EH (cell line): ENCODE measurements around the gene NELFE.
A peak's percentile ranks its signal among the peaks of the same experiment; 100 is the strongest.
"Not testable (repeated sequence)": the region's sequence is repeated elsewhere in the genome, so short reads cannot be mapped to it uniquely, and the experiment has no call there.

Source experiments
- DNase-seq: peaks from one replicate; pipeline ENCODE4 v3.0.0-alpha.2; 2015; ENCODE audit warnings: low read depth

Gene NELFE

GRCh38 chr6:31949926-31950548, 8.7 kb downstream of the NELFE start:
- DNase-seq, result no peak

GRCh38 chr6:31948753-31949413, 9.9 kb downstream of the NELFE start:
- DNase-seq, result peak; percentile 24

DNA sequence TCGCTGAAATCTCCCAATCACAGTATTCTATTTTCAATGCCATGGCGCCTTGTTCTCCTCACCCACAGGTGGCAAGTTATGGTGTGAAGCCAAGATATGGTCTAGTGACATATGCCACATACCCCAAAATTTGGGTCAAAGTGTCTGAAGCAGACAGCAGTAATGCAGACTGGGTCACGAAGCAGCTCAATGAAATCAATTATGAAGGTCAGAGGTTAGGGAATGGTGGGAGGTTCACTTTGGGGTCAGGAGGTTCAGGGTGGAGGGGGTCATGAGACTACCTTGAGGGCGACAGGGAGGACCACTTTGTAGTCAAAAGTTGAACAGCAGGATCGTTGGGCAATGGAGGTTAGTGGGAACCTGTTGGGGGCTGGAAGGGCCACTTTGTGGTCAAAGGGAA, 10.5 kb downstream of the NELFE start:
- no peak for DNase-seq

- DNase-seq, result no peak
These were observed 10.9 kb downstream of the NELFE start for GRCh38 chr6:31947864-31948263.

GRCh38 chr6:31947070-31947675, 11.6 kb downstream of the NELFE start:
- DNase-seq, result no peak

DNA sequence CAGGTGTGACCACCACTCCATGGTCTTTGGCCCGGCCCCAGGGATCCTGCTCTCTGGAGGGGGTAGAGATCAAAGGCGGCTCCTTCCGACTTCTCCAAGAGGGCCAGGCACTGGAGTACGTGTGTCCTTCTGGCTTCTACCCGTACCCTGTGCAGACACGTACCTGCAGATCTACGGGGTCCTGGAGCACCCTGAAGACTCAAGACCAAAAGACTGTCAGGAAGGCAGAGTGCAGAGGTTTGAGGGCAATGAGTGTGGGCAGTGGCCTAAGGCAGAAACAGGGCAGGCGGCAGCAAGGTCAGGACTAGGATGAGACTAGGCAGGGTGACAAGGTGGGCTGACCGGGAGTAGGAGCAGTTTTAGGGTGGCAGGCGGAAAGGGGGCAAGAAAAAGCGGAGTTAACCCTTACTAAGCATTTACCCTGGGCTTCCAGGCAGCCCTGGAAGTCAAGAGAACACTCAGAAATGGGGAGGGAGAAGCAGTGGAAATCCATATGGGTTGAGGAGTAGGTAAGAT, 12.3 kb downstream of the NELFE start:
- DNase-seq, result no peak

GRCh38 chr6:31945507-31946369, 13.0 kb downstream of the NELFE start, which contains the start of gene CFB:
TSS of gene CFB (plus strand) at chr6:31946095. CDS start at chr6:31946222, 127 bp downstream.
- DNase-seq, result peak; percentile 82

DNA sequence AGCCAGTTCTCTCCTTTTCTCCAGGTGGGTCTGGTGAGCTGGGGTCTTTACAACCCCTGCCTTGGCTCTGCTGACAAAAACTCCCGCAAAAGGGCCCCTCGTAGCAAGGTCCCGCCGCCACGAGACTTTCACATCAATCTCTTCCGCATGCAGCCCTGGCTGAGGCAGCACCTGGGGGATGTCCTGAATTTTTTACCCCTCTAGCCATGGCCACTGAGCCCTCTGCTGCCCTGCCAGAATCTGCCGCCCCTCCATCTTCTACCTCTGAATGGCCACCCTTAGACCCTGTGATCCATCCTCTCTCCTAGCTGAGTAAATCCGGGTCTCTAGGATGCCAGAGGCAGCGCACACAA, 13.6 kb downstream of the NELFE start:
- DNase-seq, result no peak

DNA sequence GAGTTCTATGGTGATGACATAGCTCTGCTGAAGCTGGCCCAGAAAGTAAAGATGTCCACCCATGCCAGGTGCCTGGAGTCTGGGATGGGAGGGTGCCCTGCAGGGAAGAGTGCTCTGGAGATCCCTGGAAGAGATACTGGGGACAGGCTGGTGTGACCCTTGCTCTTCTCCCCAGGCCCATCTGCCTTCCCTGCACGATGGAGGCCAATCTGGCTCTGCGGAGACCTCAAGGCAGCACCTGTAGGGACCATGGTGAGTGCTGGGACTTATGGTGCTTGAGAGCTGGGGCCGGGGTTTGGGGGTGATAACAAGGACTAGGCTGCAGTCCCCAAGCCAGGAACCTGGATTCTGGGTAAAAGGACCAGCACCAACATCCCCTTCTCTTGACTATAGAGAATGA, 15.0 kb downstream of the NELFE start:
- DNase-seq, result no peak

DNA sequence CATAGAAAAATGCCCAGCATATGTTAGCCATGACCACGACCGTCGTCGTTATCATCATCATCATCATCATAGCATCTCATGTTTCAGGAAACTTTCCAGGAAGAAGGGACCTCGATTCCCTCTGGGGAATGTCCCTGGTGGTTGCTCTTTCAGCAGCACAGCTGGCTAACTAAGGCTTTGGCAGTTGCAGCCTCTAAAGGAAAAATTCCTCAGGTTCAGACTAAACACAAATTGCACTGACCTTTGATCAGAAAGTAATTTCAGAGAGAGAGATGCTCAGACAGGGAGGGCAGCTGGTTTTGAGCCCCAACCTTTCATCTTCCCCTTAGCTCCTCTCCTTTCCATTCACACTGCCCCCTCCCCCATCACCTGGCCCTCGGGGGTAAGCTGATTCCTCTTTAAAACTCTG, 18.5 kb downstream of the NELFE start:
- DNase-seq, result peak; percentile 78

DNA sequence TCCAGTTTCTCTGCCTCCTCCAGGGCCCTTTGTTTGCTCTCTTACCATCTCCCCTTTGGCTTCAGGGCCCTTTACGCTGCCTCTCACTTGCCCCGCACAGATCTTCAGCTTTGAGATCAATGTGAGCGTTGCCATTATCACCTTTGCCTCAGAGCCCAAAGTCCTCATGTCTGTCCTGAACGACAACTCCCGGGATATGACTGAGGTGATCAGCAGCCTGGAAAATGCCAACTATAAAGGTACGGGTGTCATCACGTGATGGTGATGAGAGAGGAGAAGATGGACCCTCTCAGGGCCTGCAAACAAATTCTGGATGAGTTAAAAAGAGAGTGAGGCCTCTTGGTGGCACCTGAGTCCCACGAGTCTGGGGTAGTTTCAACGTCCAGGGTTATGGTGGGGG, 22.9 kb downstream of the NELFE start:
- DNase-seq, result no peak

DNA sequence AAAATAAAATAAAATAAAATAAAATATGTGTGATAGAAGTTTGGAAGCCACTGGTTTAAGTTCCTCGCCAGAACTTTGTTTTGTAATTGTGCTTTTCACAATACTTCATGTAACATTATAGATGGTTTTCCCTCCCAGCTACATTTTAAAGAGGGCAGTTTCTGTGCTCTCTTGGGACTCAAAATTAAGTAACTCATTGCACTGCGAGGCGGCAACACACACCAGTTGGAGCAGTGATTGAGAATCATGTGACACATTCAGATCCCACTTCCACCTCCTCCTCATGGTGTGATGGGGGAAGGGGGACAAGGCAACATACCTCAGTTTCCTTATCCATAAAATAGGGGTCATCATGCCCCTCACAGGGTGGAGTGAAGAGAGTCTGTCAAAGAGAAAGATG, 23.8 kb downstream of the NELFE start:
- no peak for DNase-seq

GRCh38 chr6:31933537-31933936, 25.2 kb downstream of the NELFE start:
- DNase-seq, result no peak

- not testable (repeated sequence) for DNase-seq
These were observed 26.6 kb downstream of the NELFE start for GRCh38 chr6:31932137-31932536.

DNA sequence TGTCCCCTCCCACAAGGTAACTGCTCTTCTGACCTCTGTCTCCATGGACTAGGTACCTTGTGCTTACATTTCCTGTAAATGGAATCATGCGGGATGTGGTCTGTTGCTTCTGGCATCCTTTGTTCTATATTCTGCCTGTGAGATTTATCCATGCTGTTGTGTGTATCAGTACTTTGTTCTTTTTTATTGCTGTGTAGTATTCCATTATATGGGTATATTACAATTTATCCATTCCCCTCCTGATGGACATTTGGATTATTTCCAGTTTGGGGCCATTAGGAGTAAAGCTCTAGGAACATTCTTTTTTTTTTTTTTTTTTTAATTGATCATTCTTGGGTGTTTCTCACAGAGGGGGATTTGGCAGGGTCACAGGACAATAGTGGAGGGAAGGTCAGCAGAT, 27.8 kb downstream of the NELFE start:
- no peak for DNase-seq

DNA sequence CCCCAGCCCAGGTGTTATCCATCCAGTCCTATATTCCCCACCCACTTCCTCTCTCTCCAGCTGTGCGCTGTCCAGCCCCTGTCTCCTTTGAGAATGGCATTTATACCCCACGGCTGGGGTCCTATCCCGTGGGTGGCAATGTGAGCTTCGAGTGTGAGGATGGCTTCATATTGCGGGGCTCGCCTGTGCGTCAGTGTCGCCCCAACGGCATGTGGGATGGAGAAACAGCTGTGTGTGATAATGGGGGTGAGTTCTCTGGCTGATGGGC, 30.2 kb downstream of the NELFE start:
- no peak for DNase-seq

DNA sequence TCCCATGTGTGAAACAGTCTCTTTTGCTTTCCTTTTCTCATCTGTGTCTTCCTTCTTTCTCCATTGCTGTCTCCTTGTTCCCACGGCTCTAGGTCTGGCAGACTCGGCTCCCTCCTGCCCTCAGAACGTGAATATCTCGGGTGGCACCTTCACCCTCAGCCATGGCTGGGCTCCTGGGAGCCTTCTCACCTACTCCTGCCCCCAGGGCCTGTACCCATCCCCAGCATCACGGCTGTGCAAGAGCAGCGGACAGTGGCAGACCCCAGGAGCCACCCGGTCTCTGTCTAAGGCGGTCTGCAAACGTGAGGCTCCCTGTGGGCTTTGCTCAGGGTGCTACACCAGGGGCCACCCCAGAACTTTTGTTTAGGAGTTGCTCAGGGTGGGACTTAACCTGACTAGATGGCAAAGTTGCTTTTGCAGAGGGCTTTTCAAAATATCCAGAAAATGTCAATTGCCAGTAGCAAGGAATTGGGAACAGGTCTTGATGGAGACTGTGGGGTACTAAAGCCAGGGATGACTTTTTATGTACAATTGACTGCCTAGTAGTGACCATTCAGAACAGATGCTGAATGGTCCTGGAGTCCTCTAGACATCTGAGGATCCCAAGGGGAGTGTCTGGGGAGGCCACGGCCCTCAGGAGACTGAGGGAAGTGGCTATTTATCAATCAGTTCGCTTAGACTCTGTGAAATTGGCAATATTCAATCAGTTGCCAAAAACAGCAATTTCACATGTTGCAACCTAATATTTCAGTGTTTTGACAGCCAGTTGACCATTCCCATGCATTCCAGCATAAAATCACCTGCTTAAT, 30.7 kb downstream of the NELFE start:
- DNase-seq, result no peak

DNA sequence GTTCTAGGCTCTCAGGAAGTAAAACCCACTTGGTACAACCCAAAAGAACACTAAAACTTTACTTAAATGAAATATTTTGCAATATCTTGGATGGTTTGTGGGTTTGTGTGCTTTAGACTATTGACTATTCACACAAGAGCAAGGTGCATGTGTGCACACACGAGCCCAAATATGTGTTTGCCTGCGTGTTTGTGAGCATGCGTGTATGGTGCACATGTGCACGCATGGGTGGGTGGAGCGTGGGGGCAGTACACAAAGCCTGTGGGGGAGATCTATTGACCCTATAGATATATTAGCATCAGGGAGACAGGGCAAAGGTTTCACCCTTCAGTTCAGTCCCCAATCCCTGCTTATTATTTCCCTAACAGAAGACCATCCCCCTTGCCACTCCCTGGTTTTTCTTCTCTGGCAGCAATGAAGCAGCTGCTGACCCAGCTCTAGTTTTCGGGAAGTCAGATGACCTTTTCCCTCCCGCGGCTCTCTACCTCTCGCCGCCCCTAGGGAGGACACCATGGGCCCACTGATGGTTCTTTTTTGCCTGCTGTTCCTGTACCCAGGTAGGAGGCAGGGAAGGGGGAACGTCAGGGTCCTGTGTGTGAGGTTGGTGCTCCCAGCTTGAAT, 31.4 kb downstream of the NELFE start, which contains the start of gene C2:
TSS of gene C2 (plus strand) at position 476 of the 621 bp plus-strand sequence. CDS start at position 512, 36 bp downstream.
- no peak for DNase-seq

DNA sequence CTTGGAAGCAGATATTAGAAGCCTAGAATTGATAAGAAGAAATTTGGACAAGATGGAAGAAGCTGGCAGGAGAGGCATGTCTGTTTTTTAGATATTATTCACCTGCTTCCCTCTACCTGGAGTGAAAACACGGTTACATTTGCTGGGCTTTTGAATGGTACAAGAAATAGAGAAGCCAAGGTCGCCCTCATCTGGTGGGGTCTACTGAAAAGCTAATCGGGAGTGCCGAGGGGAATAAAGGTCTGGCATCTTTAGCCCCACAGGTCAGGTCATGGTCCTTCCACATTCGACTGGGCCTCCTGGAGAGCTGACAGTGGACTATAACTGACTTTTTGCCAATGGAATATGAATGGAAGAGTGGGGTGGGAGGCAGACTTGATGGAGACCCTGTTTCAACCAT, 35.8 kb downstream of the NELFE start:
- DNase-seq, result peak; percentile 12

- no peak for DNase-seq
These were observed 38.0 kb downstream of the NELFE start for GRCh38 chr6:31920811-31921210.

DNA sequence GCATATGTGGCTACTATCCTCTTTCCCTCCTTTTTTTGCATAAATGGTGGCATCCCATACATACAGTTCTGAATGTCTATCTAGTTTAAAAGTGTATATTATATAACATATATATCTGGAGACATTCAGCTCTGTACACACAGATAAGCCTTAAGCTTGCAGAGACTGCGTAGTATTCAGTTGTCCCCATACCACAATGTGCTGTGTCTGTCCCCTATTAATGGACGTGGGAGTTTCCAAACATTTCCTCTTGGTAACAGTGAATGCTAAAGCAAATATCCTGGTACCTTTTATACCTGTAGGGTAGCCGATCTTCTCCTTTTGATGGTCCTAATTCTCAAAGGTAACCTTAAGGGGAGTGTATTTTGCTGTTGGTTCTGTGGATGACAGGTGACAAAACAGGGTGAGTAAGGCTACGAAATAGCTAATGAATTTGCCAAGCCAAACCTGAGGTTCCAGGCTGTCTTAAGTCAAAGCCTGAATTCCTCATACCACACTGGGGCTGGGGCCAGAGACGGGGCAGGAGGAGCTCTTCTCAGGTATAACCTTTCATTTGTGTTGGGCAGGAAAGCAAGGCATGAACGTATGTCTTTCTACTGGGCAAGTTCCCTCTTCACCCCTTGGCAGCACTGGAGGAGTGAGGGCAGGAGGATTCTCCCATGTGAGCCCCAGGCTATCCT, 39.0 kb downstream of the NELFE start:
- DNase-seq, result no peak
